ENCODE results near the gene RNLS. TPM values are rescaled to one million over a fixed set of nuclear protein-coding genes. Genes with fewer than 3 reads are reported as not detected.

RNLS gene
- total and polyA plus RNA-seq, 7 donors = 3.9 to 19.2 (median 8.8) TPM

GRCh38 chr10:88471899-88472298 lies 111.2 kb downstream of the RNLS start:
- DNase-seq = no peak
- intact Hi-C loops (cut with DNase I) = no loop called here
- 78% methylated on average over 1 of the region's 1 CpG for WGBS, 2 donors
- Histone ChIP-seq H3K4me3 (no peak overlapping the region), H3K27me3 (no peaks in the 10 kb centered on the region), H3K4me1 (peaks cover 0 to 22% (median 10%) of the 10 kb centered on the region in 4 donors), H3K9me3 (no peaks in the 10 kb centered on the region), H3K36me3 (no peaks in the 10 kb centered on the region), H3K27ac (no peak overlapping the region)
- TF ChIP-seq POLR2AphosphoS5 (IDR thresholded peaks at IDR 0.05) (no peak), EP300 (IDR thresholded peaks at IDR 0.05) (no peak), POLR2A (IDR thresholded peaks at IDR 0.05) (no peak)
- TF ChIP-seq, protein P1, sequence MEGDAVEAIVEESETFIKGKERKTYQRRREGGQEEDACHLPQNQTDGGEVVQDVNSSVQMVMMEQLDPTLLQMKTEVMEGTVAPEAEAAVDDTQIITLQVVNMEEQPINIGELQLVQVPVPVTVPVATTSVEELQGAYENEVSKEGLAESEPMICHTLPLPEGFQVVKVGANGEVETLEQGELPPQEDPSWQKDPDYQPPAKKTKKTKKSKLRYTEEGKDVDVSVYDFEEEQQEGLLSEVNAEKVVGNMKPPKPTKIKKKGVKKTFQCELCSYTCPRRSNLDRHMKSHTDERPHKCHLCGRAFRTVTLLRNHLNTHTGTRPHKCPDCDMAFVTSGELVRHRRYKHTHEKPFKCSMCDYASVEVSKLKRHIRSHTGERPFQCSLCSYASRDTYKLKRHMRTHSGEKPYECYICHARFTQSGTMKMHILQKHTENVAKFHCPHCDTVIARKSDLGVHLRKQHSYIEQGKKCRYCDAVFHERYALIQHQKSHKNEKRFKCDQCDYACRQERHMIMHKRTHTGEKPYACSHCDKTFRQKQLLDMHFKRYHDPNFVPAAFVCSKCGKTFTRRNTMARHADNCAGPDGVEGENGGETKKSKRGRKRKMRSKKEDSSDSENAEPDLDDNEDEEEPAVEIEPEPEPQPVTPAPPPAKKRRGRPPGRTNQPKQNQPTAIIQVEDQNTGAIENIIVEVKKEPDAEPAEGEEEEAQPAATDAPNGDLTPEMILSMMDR (IDR thresholded peaks at IDR 0.05) = no peak

DNA sequence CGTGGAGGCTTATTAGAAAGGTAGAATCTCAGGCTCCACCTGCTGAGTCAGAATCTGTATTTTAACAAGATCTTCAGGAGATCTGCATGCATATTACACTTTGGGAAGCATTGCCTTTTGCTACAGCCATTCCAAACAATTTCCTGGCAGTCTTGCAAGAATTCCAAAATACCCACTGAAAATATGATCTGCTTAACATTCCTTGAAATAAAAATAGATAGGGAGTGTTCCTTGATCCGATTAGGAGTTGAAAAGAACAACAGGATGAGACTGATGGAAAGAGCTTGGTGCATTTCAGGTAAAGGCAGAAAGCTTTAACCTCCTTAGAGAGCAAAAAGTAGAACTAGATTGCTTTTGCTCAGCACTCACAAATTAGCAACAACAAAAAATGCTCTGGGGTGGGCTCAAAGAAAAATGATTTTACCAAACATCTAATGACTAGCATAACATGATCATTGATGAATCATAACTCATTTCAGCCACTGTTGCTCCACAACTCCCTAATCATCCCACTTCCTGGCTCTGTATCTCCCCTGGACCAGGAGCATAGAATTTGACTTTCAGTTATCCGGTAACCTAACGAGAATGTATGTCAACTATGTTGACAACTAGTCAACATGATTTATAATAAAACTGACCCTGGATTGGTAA lies 115.2 kb downstream of the RNLS start:
- H3K27ac ChIP-seq = no peak overlapping the region
- DNase-seq = no peak
- peaks cover 0 to 7% (median 3%) of the 10 kb centered on the region in 4 donors for H3K4me1 ChIP-seq
- no peak overlapping the region for H3K4me3 ChIP-seq
- WGBS, 2 donors = 66% methylated on average over 4 of the region's 4 CpGs
- H3K27me3 ChIP-seq = no peaks in the 10 kb centered on the region
- no peaks in the 10 kb centered on the region for H3K9me3 ChIP-seq
- intact Hi-C loops (cut with DNase I) = no loop called here
- no peak for TF ChIP-seq POLR2AphosphoS5 (IDR thresholded peaks at IDR 0.05)
- TF ChIP-seq, protein P1 (IDR thresholded peaks at IDR 0.05) = no peak
- no peak for TF ChIP-seq EP300 (IDR thresholded peaks at IDR 0.05)
- no peak for TF ChIP-seq POLR2A (IDR thresholded peaks at IDR 0.05)
- no peaks in the 10 kb centered on the region for H3K36me3 ChIP-seq

DNA sequence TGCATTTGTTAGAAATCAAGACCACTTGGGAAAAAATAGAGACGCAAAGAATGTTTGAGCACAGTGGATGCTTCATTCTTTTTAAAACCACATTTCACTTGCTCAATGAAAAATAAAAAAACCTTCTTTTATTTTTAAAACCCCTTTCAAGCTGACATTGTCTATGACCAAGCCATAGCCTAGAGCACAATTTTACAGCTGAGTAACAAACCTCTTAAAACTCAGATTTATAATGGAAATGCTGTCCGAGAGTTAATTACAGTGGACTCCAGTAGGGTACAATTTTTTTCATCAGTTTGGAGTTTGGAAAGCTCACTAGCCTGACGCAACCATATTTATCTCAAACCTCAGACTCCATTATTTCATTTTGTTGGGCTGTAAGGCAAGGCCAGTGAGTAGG lies 116.3 kb downstream of the RNLS start:
- Histone ChIP-seq H3K36me3 (no peaks in the 10 kb centered on the region), H3K27ac (no peak overlapping the region), H3K4me1 (peaks cover 0 to 7% (median 3%) of the 10 kb centered on the region in 4 donors), H3K9me3 (no peaks in the 10 kb centered on the region), H3K4me3 (no peak overlapping the region), H3K27me3 (no peaks in the 10 kb centered on the region)
- WGBS, 2 donors = 94 to 96% methylated on average over 3 of the region's 3 CpGs
- DNase-seq = no peak
- intact Hi-C loops (cut with DNase I) = no loop called here
- TF ChIP-seq EP300 (IDR thresholded peaks at IDR 0.05) (no peak), POLR2A (IDR thresholded peaks at IDR 0.05) (no peak), POLR2AphosphoS5 (IDR thresholded peaks at IDR 0.05) (no peak)
- TF ChIP-seq, protein P1 (IDR thresholded peaks at IDR 0.05) = no peak

- no peak overlapping the region for H3K4me3 ChIP-seq
- no peak overlapping the region for H3K27ac ChIP-seq
- intact Hi-C loops (cut with DNase I) = no loop called here
- H3K27me3 ChIP-seq = no peaks in the 10 kb centered on the region
- H3K9me3 ChIP-seq = no peaks in the 10 kb centered on the region
- DNase-seq = no peak
- peaks cover 0 to 7% (median 3%) of the 10 kb centered on the region in 4 donors for H3K4me1 ChIP-seq
- no peaks in the 10 kb centered on the region for H3K36me3 ChIP-seq
- TF ChIP-seq POLR2AphosphoS5 (IDR thresholded peaks at IDR 0.05) (no peak), POLR2A (IDR thresholded peaks at IDR 0.05) (no peak), EP300 (IDR thresholded peaks at IDR 0.05) (no peak)
- TF ChIP-seq, protein P1 (IDR thresholded peaks at IDR 0.05) = no peak
Measured at GRCh38 chr10:88465765-88466164, 117.4 kb downstream of the RNLS start.

DNA sequence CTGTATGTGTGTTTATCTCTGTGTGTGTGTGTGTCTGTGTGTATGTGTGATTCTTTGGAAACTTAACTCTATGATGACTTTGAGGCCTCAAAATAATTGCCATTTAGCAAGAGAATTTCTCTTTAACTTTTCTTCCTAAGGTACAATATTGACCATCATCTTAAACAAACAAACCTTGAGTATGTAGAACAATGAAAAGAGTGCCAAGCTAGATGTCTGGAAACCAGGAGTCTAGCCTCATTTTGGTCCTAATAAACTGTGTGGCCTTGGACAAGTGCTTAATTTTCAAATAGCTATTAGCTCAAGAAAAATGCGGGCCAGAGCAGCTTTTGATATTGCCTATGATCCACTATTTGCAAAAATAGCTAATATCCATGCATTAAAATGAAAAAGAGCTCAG lies 119.3 kb downstream of the RNLS start:
- no peak for DNase-seq
- no peaks in the 10 kb centered on the region for H3K36me3 ChIP-seq
- WGBS, 2 donors = 95 to 99% methylated on average over 1 of the region's 1 CpG
- TF ChIP-seq POLR2A (IDR thresholded peaks at IDR 0.05) = no peak
- TF ChIP-seq, protein P1 (IDR thresholded peaks at IDR 0.05) = no peak
- intact Hi-C loops (cut with DNase I) = no loop called here
- H3K4me3 ChIP-seq = no peak overlapping the region
- no peaks in the 10 kb centered on the region for H3K27me3 ChIP-seq
- H3K27ac ChIP-seq = no peak overlapping the region
- H3K4me1 ChIP-seq = peaks cover 0 to 7% (median 3%) of the 10 kb centered on the region in 4 donors
- H3K9me3 ChIP-seq = no peaks in the 10 kb centered on the region

Measured in sigmoid colon (tissue), 7 donors.